Hepatocyte (in vitro differentiated cells): ENCODE results near the gene CC2D2B. TPM values are rescaled to one million over a fixed set of nuclear protein-coding genes. Genes with fewer than 3 reads are reported as not detected.

Source experiments
- DNase-seq: peaks from one replicate; pipeline ENCODE4 v3.0.0-alpha.2; 2016; ENCODE audit warnings: low spot score
- H2AFZ ChIP-seq: fragments of 200-600 bp; sonication (generic); 2 replicates; pipeline ENCODE4 v1.6.0; 2016; ENCODE audit warnings: antibody characterized with exemption, mild to moderate bottlenecking
- H3K27ac ChIP-seq: fragments of 200-600 bp; sonication (generic); 2 replicates; pipeline ENCODE4 v1.5.1; 2016; ENCODE audit warnings: mild to moderate bottlenecking
- H3K27me3 ChIP-seq: fragments of 200-600 bp; sonication (generic); 2 replicates; pipeline ENCODE4 v1.6.1; 2016
- H3K36me3 ChIP-seq: fragments of 200-600 bp; sonication (generic); replicated peaks from 2 replicates; pipeline ENCODE4 v1.5.1; 2016; ENCODE audit warnings: low read depth; ENCODE audit not compliant: insufficient read depth
- H3K4me1 ChIP-seq: fragments of 200-600 bp; sonication (generic); 2 replicates; pipeline ENCODE4 v1.5.1; 2016; ENCODE audit warnings: mild to moderate bottlenecking, moderate library complexity; ENCODE audit not compliant: insufficient read depth
- H3K4me2 ChIP-seq: fragments of 200-600 bp; sonication (generic); 2 replicates; pipeline ENCODE4 v1.6.0; 2016
- H3K4me3 ChIP-seq: fragments of 200-600 bp; sonication (generic); 2 replicates; pipeline ENCODE4 v1.5.1; 2016; ENCODE audit warnings: mild to moderate bottlenecking
- H3K79me2 ChIP-seq: fragments of 200-600 bp; sonication (generic); 2 replicates; pipeline ENCODE4 v1.6.0; 2017; ENCODE audit warnings: mild to moderate bottlenecking
- H3K9me2 ChIP-seq: fragments of 200-600 bp; sonication (generic); replicated peaks from 2 replicates; pipeline ENCODE4 v1.6.0; 2017; ENCODE audit warnings: mild to moderate bottlenecking; ENCODE audit not compliant: insufficient read depth
- H3K9me3 ChIP-seq: fragments of 200-600 bp; sonication (generic); 2 replicates; pipeline ENCODE4 v1.5.1; 2016; ENCODE audit warnings: low read depth, mild to moderate bottlenecking
- H4K20me1 ChIP-seq: fragments of 200-600 bp; sonication (generic); 2 replicates; pipeline ENCODE4 v1.6.0; 2016; ENCODE audit warnings: mild to moderate bottlenecking; ENCODE audit not compliant: insufficient read depth, poor library complexity, severe bottlenecking
- EZH2 ChIP-seq: fragments of 200-600 bp; sonication (generic); IDR thresholded peaks from 2 replicates; pipeline ENCODE4 v1.6.1; 2016; ENCODE audit warnings: antibody characterized with exemption, mild to moderate bottlenecking, borderline replicate concordance
- EZH2phosphoT487 ChIP-seq: fragments of 200-600 bp; sonication (generic); IDR thresholded peaks from one replicate; pipeline ENCODE4 v1.6.1; 2018; ENCODE audit warnings: antibody characterized with exemption, mild to moderate bottlenecking, low read depth, moderate library complexity; ENCODE audit not compliant: unreplicated experiment, severe bottlenecking
- WGBS: methylation state at CpG from one replicate; pipeline ENCODE4 v1.1.6; 2016; ENCODE audit warnings: low lambda C conversion rate; ENCODE audit errors: missing lambda C conversion rate; 5-methylcytosine and 5-hydroxymethylcytosine counted together
- polyA plus RNA-seq: library from polyadenylated mRNA; unstranded; fragments of >200 nt; fragmentation: Nextera tagmentation; extraction: Ambion mirVana; gene quantifications from 2 replicates; pipeline ENCODE4 v1.2.1, GENCODE V29; 2016
- total RNA-seq: library from RNA; depleted of rRNA; stranded (reverse); fragments of >200 nt; gene quantifications from 2 replicates; pipeline ENCODE4 v1.2.3, GENCODE V29; 2014
- TF ChIP-seq, protein P1 (sequence below): fragments of 200-600 bp; sonication (generic); IDR thresholded peaks from 2 replicates; pipeline ENCODE4 v1.5.1; 2016; ENCODE audit warnings: antibody characterized with exemption, mild to moderate bottlenecking; ENCODE audit not compliant: poor library complexity

The CC2D2B gene
- total and polyA plus RNA-seq, 2 experiments from 2014 or later: 0.13 TPM; not detected in 1

DNA sequence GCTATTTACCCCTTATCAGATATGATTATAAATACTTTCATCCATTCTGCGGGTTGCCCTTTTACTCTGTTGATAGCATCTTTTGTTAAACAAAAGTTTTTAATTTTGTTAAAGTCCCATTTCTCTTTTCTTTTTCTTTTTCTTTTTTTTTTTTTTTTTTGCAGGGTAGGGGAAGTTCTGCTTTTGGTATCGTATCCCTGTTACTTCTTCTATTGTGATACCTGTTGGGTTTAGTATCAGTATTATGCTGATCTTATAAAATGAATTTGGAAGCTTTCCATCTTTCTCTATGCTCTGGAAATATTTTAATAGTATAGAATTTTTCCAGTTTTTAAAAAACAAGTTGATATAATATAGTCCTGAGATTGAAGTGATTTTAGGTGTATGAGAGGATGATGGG is 141.6 kb downstream of the CC2D2B start:
- TF ChIP-seq EZH2phosphoT487 (no peak), EZH2 (no peak)
- TF ChIP-seq, protein P1, sequence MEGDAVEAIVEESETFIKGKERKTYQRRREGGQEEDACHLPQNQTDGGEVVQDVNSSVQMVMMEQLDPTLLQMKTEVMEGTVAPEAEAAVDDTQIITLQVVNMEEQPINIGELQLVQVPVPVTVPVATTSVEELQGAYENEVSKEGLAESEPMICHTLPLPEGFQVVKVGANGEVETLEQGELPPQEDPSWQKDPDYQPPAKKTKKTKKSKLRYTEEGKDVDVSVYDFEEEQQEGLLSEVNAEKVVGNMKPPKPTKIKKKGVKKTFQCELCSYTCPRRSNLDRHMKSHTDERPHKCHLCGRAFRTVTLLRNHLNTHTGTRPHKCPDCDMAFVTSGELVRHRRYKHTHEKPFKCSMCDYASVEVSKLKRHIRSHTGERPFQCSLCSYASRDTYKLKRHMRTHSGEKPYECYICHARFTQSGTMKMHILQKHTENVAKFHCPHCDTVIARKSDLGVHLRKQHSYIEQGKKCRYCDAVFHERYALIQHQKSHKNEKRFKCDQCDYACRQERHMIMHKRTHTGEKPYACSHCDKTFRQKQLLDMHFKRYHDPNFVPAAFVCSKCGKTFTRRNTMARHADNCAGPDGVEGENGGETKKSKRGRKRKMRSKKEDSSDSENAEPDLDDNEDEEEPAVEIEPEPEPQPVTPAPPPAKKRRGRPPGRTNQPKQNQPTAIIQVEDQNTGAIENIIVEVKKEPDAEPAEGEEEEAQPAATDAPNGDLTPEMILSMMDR: no peak
- Histone ChIP-seq H3K27ac (no peak overlapping the region), H3K4me3 (no peak overlapping the region), H3K27me3 (no peaks in the 10 kb centered on the region), H3K79me2 (peaks cover 94% of the 10 kb centered on the region), H3K9me2 (no peaks in the 10 kb centered on the region), H3K4me2 (no peak overlapping the region), H3K4me1 (peaks cover 9% of the 10 kb centered on the region), H3K9me3 (no peaks in the 10 kb centered on the region), H4K20me1 (peaks cover 26% of the 10 kb centered on the region), H2AFZ (no peak overlapping the region), H3K36me3 (no peaks in the 10 kb centered on the region)
- no peak for DNase-seq
- 88% methylated on average over 2 of the region's 2 CpGs for WGBS

DNA sequence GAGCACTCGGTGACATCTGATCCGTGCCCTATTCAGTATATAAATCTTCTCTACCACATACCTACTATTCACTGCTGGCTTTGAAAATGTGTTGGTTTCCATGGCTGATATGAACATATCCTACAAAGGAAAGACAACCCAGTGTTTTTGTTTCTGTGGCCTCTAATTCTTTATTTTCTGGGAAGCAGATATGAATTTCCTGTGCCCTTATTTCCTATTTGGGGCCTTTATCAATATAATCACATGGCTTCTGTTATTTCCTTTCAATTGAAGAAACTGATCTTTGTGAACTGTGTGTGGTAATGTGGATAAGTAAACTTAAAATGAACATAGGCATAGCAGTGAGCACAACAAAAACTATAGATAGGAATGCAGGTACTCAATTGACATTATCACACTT is 146.2 kb downstream of the CC2D2B start:
- 81% methylated on average over 2 of the region's 2 CpGs for WGBS
- no peak overlapping the region for H3K27ac ChIP-seq
- H3K27me3 ChIP-seq: no peaks in the 10 kb centered on the region
- H3K9me2 ChIP-seq: no peaks in the 10 kb centered on the region
- H3K36me3 ChIP-seq: no peaks in the 10 kb centered on the region
- H3K79me2 ChIP-seq: peaks cover 54% of the 10 kb centered on the region
- H4K20me1 ChIP-seq: peaks cover 15% of the 10 kb centered on the region
- H3K4me1 ChIP-seq: no peaks in the 10 kb centered on the region
- H3K9me3 ChIP-seq: no peaks in the 10 kb centered on the region
- H3K4me3 ChIP-seq: no peak overlapping the region
- no peak for TF ChIP-seq EZH2
- TF ChIP-seq EZH2phosphoT487: no peak
- TF ChIP-seq, protein P1: no peak
- H2AFZ ChIP-seq: no peak overlapping the region
- no peak for DNase-seq
- no peak overlapping the region for H3K4me2 ChIP-seq

DNA sequence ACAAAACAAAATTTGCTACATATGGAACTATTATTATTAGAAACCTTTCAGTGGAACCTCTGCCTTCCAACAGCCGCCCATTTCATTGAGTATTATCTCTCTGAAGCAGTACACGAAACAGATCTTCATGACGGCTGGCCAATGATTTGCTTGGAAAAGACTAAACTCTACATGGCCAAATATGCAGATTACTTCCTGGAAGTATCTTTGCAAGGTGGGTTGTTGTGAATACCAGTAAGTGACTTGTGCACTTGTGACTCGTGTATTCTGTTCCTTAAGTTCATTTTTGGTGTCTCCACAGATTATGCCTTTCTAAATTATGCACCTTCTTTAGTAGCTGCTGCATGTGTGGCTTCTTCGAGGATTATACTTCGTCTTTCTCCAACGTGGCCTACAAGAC is 149.0 kb downstream of the CC2D2B start:
- H3K36me3 ChIP-seq: no peaks in the 10 kb centered on the region
- no peaks in the 10 kb centered on the region for H3K4me1 ChIP-seq
- H3K4me2 ChIP-seq: no peak overlapping the region
- H3K79me2 ChIP-seq: peaks cover 29% of the 10 kb centered on the region
- H2AFZ ChIP-seq: no peak overlapping the region
- H3K27ac ChIP-seq: no peak overlapping the region
- H3K9me3 ChIP-seq: no peaks in the 10 kb centered on the region
- 94% methylated on average over 7 of the region's 7 CpGs for WGBS
- H3K27me3 ChIP-seq: no peaks in the 10 kb centered on the region
- no peak for TF ChIP-seq EZH2
- TF ChIP-seq, protein P1: no peak
- no peak for TF ChIP-seq EZH2phosphoT487
- H3K9me2 ChIP-seq: no peaks in the 10 kb centered on the region
- H3K4me3 ChIP-seq: no peak overlapping the region
- H4K20me1 ChIP-seq: peaks cover 15% of the 10 kb centered on the region
- no peak for DNase-seq

DNA sequence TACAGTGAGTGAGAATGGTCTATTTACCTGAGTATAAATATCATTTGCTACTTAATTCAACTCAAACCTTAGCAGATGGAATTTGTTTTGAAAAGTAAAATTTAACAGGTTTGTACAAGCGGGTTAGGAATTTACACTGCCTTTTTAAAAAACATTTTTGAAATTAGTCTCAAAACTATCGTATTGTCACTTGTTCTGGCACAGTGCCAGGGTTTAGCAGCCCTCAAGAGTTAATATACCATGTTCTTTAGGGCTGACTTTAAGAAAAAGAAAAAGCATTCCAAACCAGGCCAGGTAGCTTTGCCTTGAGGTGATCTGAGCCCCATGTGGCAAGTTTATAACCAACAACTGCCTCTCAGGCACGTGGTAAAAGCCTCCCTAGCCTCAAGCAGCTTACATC is 153.5 kb downstream of the CC2D2B start:
- no peak for TF ChIP-seq EZH2phosphoT487
- no peak for TF ChIP-seq EZH2
- TF ChIP-seq, protein P1: no peak
- Histone ChIP-seq H3K9me3 (no peaks in the 10 kb centered on the region), H3K36me3 (no peaks in the 10 kb centered on the region), H2AFZ (no peak overlapping the region), H3K27ac (no peak overlapping the region), H3K4me3 (no peak overlapping the region), H4K20me1 (no peaks in the 10 kb centered on the region), H3K4me1 (no peaks in the 10 kb centered on the region), H3K79me2 (no peaks in the 10 kb centered on the region), H3K9me2 (no peaks in the 10 kb centered on the region), H3K27me3 (no peaks in the 10 kb centered on the region), H3K4me2 (no peak overlapping the region)
- WGBS: 90% methylated on average over 3 of the region's 3 CpGs
- DNase-seq: no peak
